ENCODE results near the gene CUBN. TPM values are rescaled to one million over a fixed set of nuclear protein-coding genes. Genes with fewer than 3 reads are reported as not detected.

The CUBN gene
- total RNA-seq, 2 donors from 2014 or later = 2.6 to 3.6 TPM

DNA sequence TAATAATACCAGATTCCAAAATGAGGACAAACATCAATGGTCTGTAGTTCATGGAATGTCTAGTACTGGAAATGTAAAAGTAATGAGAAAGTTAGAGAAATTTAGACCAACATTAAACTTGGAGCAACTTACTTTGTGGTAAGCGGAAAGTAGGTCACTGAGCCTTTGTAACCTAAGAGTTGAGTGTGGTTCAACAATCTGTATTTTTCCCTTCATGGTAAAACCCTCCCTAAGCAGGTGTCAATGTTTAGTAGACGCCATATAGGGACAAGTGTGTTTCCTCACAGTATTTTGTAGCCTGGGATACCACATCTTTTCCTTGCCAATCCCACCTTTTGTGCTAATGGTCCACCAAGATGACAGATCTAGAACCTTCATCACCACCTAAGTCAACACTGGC is 245.1 kb downstream of the CUBN start:
- WGBS, 2 donors = 85 to 98% methylated on average over 2 of the region's 2 CpGs
- intact Hi-C loops (cut with DNase I) = no loop called here

DNA sequence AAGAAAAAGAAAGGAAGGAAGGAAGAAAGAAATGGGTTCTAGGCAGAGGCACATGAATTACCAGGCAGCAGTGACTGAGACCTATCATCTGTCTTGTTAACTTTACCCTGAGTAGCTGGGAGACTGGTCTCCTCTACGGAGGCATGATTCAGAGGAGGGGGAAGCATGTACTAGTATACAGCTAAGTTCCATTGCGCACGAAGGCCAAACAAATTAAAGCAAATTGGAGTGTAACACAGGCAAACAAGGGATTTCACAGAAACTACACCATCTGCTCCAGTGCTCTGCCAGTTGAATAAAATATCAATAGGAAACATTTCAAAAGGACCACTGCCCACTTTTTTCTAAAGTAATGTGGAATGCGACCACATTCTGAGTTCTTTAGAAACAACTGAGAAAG is 246.5 kb downstream of the CUBN start:
- Histone ChIP-seq H3K9me3 (no peaks in the 10 kb centered on the region), H3K36me3 (replicated peaks in 1 of 2; ENCODE audit: insufficient read depth in 1 of 2, low read depth in 2 of 2) (no peaks in the 10 kb centered on the region), H3K27me3 (no peaks in the 10 kb centered on the region), H3K27ac (no peak overlapping the region), H3K4me3 (no peak overlapping the region), H3K4me1 (no peaks in the 10 kb centered on the region)
- TF ChIP-seq POLR2A (IDR thresholded peaks at IDR 0.05) (no peak), CTCF (IDR thresholded peaks at IDR 0.05) (no peak)
- DNase-seq (no peak), ATAC-seq (no peak)
- intact Hi-C loops (cut with DNase I) = no loop called here
- 91 to 93% methylated on average over 4 of the region's 4 CpGs for WGBS, 2 donors

More for the DNA sequence above, 245.1 kb downstream of the CUBN start:
- Histone ChIP-seq H3K27ac (no peak overlapping the region), H3K4me1 (no peaks in the 10 kb centered on the region), H3K27me3 (no peaks in the 10 kb centered on the region), H3K4me3 (no peak overlapping the region), H3K9me3 (no peaks in the 10 kb centered on the region), H3K36me3 (replicated peaks in 1 of 2; ENCODE audit: insufficient read depth in 1 of 2, low read depth in 2 of 2) (no peaks in the 10 kb centered on the region)
- no peak for ATAC-seq
- no peak for TF ChIP-seq CTCF (IDR thresholded peaks at IDR 0.05)
- TF ChIP-seq POLR2A (IDR thresholded peaks at IDR 0.05) = no peak
- DNase-seq = no peak

- Histone ChIP-seq H3K4me1 (no peaks in the 10 kb centered on the region), H3K27me3 (no peaks in the 10 kb centered on the region), H3K9me3 (no peaks in the 10 kb centered on the region), H3K4me3 (no peak overlapping the region), H3K27ac (no peak overlapping the region), H3K36me3 (replicated peaks in 1 of 2; ENCODE audit: insufficient read depth in 1 of 2, low read depth in 2 of 2) (no peaks in the 10 kb centered on the region)
- no peak for TF ChIP-seq POLR2A (IDR thresholded peaks at IDR 0.05)
- TF ChIP-seq CTCF (IDR thresholded peaks at IDR 0.05) = no peak
- no peak for DNase-seq
- ATAC-seq = no peak
- 78 to 82% methylated on average over 3 of the region's 3 CpGs for WGBS, 2 donors
- intact Hi-C loops (cut with DNase I) = no loop called here
Observed at GRCh38 chr10:16870331-16870730, 259.3 kb downstream of the CUBN start.

GRCh38 chr10:16867990-16868389 is 261.6 kb downstream of the CUBN start:
- no peak overlapping the region for H3K4me3 ChIP-seq
- intact Hi-C loops (cut with DNase I) = no loop called here
- ATAC-seq = no peak
- H3K27ac ChIP-seq = no peak overlapping the region
- 59 to 62% methylated on average over 4 of the region's 4 CpGs for WGBS, 2 donors
- no peak for DNase-seq
- no peaks in the 10 kb centered on the region for H3K36me3 ChIP-seq (replicated peaks in 1 of 2; ENCODE audit: insufficient read depth in 1 of 2, low read depth in 2 of 2)
- H3K27me3 ChIP-seq = no peaks in the 10 kb centered on the region
- no peaks in the 10 kb centered on the region for H3K9me3 ChIP-seq
- no peaks in the 10 kb centered on the region for H3K4me1 ChIP-seq
- TF ChIP-seq CTCF (IDR thresholded peaks at IDR 0.05) (no peak), POLR2A (IDR thresholded peaks at IDR 0.05) (no peak)

GRCh38 chr10:16867556-16867955 is 262.1 kb downstream of the CUBN start:
- 45 to 56% methylated on average over 2 of the region's 2 CpGs for WGBS, 2 donors
- Histone ChIP-seq H3K27ac (no peak overlapping the region), H3K27me3 (no peaks in the 10 kb centered on the region), H3K36me3 (replicated peaks in 1 of 2; ENCODE audit: insufficient read depth in 1 of 2, low read depth in 2 of 2) (no peaks in the 10 kb centered on the region), H3K4me1 (no peaks in the 10 kb centered on the region), H3K4me3 (no peak overlapping the region), H3K9me3 (no peaks in the 10 kb centered on the region)
- intact Hi-C loops (cut with DNase I) = no loop called here
- DNase-seq (no peak), ATAC-seq (no peak)
- TF ChIP-seq POLR2A (IDR thresholded peaks at IDR 0.05) (no peak), CTCF (IDR thresholded peaks at IDR 0.05) (no peak)
